Cardiac septum (tissue), 1 donor: ENCODE data around the gene ZDHHC3. TPM values are rescaled to one million over a fixed set of nuclear protein-coding genes. Genes with fewer than 3 reads are reported as not detected.
"Not testable (repeated sequence)": the region's sequence is repeated elsewhere in the genome, so short reads cannot be mapped to it uniquely, and the experiment has no call there.

Experiments
- DNase-seq: peaks from one replicate; pipeline ENCODE4 v3.0.0-alpha.2; 2020; ENCODE audit warnings: low spot score
- intact Hi-C: fragments of 100-400 bp; cut with DNase I; formaldehyde crosslinking; loops from one replicate; pipeline ENCODE4 v1.14.0; 2022
- total RNA-seq: library from RNA; stranded (reverse); fragmentation: NEBNext Ultra II Directional; extraction: Animal tissue kit (Norgen Biotek cat#: 25700); gene quantifications from one replicate; pipeline ENCODE4 v1.2.1, GENCODE V29; 2021
- donor health status: DM: no; HTN: no; CAD: no.

The ZDHHC3 gene
- total RNA-seq, 1 donor from 2014 or later, result 43.8 TPM

DNA sequence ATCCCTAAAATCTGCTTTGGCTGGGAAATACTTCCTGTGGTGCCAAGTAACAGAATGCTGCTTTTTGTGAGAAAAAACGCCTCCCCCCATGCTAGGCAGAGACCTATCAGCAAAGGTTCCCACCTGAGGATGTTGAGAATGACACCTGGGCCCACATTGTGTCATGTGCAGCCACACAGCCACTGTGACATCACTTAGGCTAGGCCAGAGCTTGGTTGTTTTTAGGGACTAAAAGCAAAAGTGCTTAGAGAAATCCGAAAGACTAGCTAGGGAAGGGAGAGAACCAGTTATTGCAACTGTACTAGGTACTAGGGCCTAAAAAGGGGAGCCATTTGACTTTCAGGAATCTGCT, 6.2 kb downstream of the ZDHHC3 start:
- DNase-seq, result no peak
- intact Hi-C loops, result no loop called here

DNA sequence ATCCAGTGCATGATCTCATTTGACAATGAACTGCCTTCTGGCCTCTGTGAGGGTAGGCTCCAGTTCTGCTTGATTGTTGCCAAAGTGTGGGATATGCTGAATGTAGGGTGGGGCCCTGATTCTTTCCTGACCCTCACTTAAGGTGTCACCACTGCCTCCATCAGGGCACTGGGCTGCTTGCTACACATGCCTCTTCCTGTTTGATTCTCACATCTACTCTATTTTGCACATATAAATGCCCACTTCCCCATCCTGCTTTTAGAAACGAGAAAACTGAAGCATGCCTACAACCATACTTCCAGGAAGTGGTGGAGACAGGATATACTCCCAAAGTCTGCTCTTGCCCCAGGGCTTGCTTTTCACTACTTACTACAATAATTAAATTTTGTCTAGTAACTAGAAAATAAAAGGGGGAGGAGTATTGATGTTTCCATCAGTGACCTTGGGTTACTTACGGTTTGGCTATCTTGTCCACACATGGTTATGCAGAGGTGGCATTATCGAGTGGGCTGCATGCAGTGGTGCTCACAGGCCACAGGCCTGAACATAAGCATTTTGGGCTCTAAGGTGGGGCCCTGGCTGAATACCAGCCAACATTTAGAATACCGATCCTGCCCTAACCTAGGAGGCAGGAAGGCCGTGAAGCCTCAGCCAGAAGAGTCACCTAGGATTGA, 6.7 kb downstream of the ZDHHC3 start:
- intact Hi-C loops, result no loop called here
- no peak for DNase-seq

GRCh38 chr3:44968447-44968858, 7.5 kb downstream of the ZDHHC3 start:
- intact Hi-C loops, result no loop called here
- no peak for DNase-seq

- intact Hi-C loops, result no loop called here
- no peak for DNase-seq
Observed at GRCh38 chr3:44966795-44967278, 9.1 kb downstream of the ZDHHC3 start.

DNA sequence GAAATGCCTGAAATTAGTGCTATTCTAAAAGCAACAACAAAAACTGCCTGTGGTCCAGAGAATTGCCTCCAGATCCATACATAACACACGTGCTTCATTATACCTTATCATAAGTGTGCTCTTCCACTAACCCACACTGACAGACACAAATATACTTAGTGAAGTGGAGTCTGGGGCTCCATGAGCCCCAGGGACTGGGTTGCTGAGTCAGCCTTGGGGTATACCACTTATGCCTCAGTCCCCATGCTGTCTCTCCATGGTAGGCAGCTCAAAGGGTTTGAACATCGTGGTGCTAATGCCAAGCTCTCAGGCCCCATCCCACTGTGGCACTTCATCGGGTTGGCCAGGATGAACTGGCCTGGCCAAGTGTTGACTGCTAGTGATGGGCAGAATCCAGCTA, 10.8 kb downstream of the ZDHHC3 start:
- intact Hi-C loops, result no loop called here
- DNase-seq, result no peak

- intact Hi-C loops, result no loop called here
- no peak for DNase-seq
Observed at GRCh38 chr3:44963571-44964325, 12.2 kb downstream of the ZDHHC3 start.

DNA sequence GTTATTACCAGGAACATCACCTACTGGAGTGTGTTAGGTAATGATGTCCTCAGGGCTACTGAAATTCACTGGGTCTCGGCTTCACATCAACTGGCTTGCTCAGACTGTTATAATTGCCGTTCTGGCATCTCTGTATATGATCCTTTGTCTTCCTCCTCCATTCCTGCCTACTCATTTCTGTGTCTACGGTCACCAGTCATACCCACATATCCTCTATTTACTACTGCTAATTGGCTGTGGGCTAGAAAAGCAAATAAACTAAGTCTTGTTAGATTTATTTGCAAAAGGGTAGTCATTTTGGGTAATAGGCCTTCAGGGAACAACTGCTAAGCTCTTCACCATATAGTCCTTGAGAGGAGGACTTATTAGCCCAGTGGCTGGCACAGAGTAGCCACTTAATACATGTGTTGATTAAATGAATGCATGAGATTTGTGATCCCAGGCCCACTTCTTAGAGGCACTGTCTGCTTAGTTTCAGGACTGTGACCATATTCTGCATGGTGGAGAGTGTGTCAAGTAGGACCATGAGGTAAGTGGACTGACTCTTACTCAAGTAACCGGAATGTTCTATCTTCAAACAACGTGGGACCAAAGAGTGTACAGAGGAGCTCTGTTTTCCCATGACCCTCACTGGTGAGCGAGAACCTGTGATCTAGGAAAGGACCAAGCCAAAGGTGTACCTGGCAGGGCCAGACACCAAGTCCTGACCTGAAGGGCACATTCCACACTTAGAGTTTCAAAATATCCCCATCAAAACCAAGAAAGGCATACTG, 13.2 kb downstream of the ZDHHC3 start:
- DNase-seq, result no peak
- intact Hi-C loops, result no loop called here

DNA sequence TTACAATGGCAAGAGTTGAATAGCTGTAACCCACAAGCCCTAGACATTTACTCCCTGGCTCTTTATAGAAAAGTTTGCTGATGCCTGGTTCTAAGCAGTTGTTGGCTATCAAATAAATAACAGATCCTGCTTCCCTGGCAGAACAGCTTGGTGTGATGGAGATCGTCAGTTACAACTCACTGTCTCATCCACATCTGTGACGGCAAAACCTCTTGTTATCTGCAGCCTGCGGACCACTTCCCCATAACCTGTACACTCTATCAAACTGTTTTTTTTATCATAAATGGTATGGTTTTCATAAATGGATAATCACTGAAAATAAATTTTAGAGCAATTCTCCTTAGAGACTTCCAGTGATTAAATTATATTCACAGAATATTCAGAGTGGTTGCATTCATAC, 14.1 kb downstream of the ZDHHC3 start:
- intact Hi-C loops, result no loop called here
- no peak for DNase-seq

DNA sequence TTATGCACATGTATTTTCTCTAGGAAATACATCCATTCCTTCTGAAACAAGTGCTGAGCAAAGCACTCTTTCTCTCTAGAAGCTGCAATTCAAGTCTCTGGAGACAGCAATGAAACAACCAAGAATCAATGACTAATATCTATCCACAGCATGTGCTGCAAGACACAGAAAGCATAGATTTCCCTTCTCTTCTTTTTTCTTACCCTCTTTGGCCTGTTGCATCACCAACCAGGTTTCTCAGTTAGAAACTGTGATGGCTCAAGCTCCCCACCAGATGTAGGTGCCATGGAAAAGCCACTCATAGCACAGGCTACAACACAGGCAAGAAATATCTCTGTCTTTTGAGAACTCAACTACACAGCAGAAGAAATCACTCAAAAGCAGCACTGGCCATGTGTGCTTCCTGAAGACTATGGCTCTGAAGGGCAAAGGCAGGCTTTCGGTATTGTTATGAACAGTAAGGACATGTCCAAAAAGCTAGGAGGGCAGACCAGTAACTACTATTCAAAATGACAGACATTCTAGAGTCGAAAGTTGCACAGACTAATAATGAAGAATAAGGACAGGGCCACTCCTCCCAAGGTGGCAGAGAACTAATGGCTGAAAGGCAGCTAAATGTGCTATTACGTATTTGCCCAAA, 15.5 kb downstream of the ZDHHC3 start:
- DNase-seq, result no peak
- intact Hi-C loops, result no loop called here

- DNase-seq, result no peak
- intact Hi-C loops, result no loop called here
Observed at GRCh38 chr3:44958386-44958785, 17.6 kb downstream of the ZDHHC3 start.

DNA sequence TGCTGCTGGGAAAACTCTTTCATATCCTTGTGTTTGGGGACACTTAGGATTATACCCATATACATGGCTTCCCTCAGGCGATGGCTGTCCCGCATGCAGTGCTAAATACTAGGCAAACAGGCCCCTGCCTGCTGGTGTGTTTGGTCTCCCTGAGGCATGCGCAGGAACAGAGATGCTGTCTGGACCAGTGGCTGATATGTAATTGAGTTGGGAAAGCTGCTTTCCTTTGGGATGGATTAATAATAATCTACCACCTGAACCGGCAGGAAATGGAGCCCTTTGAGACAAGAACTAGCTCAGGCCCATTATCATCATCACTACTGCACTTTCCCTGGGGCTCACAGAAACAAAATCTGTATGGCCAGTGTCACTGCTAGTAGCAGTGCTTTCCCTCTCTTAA, 18.0 kb downstream of the ZDHHC3 start:
- DNase-seq, result no peak
- intact Hi-C loops, result no loop called here

DNA sequence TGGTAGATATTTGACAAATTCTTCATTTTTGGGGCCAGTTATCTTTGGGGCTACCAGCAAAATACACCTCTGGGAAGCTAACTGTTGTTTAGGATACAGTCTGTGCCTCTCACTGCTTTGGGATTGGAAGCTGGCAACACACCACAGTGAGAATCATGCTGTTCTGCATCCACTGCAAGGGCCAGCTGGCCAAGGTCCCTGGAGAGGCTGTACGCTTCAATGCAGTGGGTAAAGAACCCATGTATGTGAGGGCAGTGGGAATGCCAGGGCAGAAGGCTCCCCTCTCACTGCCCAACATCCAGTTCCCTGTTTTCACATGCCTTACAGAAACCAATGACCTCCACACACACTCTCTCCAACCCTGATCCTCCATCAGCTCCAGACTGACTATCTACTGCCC, 20.1 kb downstream of the ZDHHC3 start:
- peak; percentile 56 for DNase-seq
- intact Hi-C loops, result no loop called here

DNA sequence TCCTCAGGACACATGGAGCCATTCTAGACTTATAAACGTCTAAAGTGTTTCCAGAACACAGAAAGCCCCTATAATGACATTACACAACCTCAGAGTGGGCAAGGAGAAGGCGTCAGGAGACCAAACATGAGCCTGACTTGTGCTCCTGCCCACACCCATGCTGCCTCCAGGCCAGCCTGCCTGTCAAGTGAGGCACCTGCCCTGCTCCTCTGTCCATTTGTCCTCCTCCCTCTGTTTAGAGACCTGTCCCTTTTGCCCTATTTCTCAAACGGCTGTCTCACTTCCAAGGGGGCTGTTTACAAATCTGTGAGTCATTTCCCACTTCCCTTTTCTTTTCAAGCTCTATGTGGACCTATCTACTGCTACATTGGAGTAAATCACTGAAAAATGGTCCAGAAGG, 21.0 kb downstream of the ZDHHC3 start:
- peak; percentile 74 for DNase-seq

GRCh38 chr3:44954304-44954703, 21.7 kb downstream of the ZDHHC3 start:
- intact Hi-C loops, result no loop called here
- DNase-seq, result peak; percentile 4

More for the DNA sequence above, 21.0 kb downstream of the ZDHHC3 start:
- intact Hi-C loops, result no loop called here

DNA sequence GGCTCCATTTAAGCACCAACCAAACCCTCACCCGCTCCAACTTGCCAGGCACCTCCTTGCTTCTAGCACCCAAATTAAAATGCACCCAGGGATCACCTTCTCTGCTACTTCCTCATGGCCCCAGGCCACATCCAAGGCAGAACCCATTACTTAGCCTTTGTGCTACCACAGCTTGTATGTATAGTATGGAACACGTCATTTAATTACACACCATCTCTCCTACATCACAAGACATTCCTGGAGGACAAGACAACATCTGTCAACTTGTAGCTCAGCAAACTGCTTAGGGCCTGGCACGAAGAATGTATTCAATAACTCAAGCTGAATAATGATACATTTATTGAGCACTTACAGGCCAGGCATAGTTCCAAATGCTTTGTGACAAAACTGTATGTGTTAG, 23.3 kb downstream of the ZDHHC3 start:
- peak; percentile 12 for DNase-seq
- intact Hi-C loops, result no loop called here

DNA sequence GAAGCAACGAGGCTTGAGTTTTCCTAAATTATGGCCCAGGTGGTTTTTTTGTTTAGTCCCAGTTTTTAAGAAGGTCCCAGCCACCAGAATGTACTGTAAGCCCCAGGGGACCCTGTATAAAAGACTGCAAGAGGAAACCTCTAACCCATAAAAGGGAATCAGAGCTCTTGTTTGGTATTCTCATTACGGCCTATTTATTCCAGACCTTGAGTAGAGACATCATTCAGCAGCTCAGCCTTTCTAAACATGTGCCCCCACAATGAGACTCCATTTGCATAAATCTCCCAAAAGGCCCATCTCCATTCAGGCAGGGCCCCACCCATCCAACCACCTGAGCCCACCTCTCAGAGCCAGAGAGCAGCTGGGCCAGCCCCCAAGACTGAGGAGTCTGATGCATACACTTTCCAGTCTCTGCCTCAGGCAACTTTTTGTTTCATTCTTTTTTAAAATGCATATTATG, 25.7 kb downstream of the ZDHHC3 start:
- intact Hi-C loops, result no loop called here

GRCh38 chr3:44949770-44950169, 26.2 kb downstream of the ZDHHC3 start:
- peak; percentile 7 for DNase-seq
- intact Hi-C loops, result not testable (repeated sequence)

More for the DNA sequence above, 25.7 kb downstream of the ZDHHC3 start:
- DNase-seq, result no peak

DNA sequence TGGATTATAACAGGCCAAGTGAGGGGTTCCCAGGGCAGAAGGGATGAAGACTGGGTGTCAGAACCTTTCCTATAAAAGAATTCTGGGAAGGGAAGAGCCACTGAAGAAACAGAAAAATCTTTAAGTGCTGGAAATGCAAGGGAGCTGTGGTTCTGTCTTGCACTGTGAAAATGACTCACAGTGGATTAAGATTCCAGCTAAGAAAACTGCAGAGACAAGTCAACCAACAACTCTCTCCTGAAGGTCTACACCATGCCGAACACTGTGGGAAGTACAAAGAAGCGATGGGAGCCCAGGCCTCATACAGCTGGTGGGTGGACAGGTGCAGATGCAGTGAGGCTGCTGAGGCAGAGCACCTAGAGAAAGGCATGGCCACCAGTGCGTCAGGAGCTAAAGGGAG, 27.7 kb downstream of the ZDHHC3 start:
- intact Hi-C loops, result no loop called here
- no peak for DNase-seq

- intact Hi-C loops, result no loop called here
- no peak for DNase-seq
Observed at GRCh38 chr3:44942202-44942921, 33.6 kb downstream of the ZDHHC3 start.
